GM21367 (cell line): Measurements from ENCODE around the gene NRCAM.

Experiments used
- ATAC-seq: cut with Tn5 transposase; IDR thresholded peaks from one replicate; pipeline ENCODE4 v1.9.1; 2021; ENCODE audit not compliant: unreplicated experiment

Gene NRCAM

GRCh38 chr7:108254259-108254658 lies 202.0 kb downstream of the NRCAM start:
- no peak for ATAC-seq

GRCh38 chr7:108253275-108254044 lies 202.8 kb downstream of the NRCAM start:
- ATAC-seq, result no peak

DNA sequence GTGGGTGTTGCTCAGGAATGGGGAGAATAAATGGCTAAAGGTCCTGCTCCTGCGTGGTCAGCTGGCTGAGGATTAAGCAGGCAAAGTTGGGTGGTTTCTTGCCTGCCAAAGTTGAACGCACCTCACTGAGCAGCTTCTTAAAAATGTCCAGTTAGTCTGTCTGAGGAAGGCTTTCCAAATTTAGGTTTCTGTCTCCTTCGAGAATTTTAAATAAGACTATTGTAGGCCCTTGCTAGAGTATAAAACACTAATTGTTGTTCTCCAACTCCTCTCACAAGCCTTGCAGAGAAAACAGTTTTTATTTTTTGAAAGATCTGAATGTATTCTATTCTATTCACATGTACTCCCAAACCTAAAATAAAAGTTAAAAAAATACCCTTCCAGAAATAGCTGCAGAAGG lies 204.1 kb downstream of the NRCAM start:
- no peak for ATAC-seq

DNA sequence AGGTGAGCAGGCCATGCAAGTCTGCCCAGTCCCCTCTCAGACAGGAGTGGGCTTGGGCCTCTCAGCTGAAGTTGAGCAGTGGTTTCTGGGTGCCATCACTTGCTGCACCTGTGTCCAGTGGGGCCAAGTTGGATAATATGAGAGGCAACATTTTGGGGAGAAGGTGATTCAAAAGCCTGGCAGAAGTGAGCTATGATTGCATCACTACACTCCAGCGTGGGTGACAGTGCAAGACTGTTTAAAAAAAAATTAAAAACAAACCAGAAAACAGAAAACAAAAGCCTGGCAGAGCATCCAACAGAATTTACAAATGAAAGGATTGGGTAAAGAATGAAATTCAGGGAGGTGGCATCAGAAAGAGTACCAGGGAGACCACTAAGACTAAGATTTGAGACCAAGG lies 204.5 kb downstream of the NRCAM start:
- no peak for ATAC-seq

- ATAC-seq, result no peak
These were observed 206.8 kb downstream of the NRCAM start for GRCh38 chr7:108249453-108249852.

DNA sequence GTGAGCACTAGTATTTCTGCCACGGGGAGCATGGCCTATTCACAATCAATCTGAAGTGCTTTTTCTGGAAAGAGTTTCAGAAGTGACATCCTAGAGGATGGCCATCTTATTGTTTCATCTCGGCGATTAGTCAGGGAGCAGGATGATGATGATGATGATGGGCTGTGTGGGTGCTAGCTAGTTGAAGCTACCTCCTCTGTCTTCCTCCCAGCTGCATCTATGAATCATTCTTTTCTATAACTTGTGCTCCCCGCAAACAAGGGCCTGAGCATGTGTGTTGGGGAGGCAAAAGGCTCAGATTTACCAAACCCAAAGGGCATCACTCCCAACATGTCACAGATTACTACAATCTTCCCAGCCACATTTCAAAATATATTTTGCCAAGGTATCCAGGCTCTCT lies 207.4 kb downstream of the NRCAM start:
- ATAC-seq, result no peak

- no peak for ATAC-seq
These were observed 207.8 kb downstream of the NRCAM start for GRCh38 chr7:108248418-108248817.

- no peak for ATAC-seq
These were observed 208.6 kb downstream of the NRCAM start for GRCh38 chr7:108247614-108248013.

GRCh38 chr7:108246227-108246837 lies 209.9 kb downstream of the NRCAM start:
- ATAC-seq, result no peak

- no peak for ATAC-seq
These were observed 210.6 kb downstream of the NRCAM start for GRCh38 chr7:108245523-108246226.

DNA sequence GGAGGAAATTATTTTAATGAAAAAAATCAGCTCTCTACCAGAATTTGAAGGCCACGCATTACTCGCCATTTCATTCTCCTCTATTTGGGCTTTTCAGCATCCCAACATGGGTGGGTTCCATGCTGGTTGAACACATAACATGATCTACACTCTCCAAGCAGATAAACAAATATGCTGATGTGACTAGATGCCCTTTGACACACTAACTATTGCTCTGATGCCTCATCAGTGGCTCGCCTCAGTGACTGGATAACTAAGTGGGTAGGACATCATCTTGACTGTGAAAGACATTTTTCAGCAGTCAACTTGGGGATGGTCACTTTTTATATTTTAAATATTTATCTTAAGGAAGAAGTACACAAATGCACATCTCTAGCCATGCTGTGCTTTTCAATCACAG lies 212.1 kb downstream of the NRCAM start:
- no peak for ATAC-seq

- ATAC-seq, result no peak
These were observed 216.6 kb downstream of the NRCAM start for GRCh38 chr7:108239501-108240225.

- ATAC-seq, result no peak
These were observed 219.4 kb downstream of the NRCAM start for GRCh38 chr7:108236681-108237415.

DNA sequence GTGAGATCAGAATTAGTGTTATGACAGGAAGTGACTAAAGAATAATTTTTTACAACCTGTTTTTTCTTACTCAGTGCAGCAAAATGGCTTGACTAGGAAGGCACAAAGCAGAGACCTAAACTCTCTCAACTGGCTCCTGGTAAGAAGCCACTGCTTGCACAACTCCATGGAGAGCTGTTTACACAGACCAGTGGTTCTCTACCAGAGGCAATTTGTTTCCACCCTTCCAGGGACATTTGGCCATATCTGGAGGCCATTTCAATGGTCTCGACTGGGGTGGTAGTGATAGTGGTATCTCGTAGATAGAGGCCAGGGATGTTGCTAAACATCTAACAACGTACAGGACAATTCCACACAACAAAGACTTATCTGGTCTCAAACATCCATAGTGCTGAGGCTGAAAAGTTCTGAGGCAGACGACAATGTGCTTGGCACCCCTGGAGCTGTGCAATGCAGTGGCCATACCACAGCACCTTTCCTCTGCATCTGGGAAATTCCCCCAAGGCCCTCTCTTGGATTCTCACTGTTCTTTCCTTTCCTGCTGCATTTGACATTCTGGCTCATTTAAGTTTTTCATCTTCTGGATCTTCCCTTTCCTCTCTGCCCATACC lies 220.7 kb downstream of the NRCAM start:
- ATAC-seq, result no peak

DNA sequence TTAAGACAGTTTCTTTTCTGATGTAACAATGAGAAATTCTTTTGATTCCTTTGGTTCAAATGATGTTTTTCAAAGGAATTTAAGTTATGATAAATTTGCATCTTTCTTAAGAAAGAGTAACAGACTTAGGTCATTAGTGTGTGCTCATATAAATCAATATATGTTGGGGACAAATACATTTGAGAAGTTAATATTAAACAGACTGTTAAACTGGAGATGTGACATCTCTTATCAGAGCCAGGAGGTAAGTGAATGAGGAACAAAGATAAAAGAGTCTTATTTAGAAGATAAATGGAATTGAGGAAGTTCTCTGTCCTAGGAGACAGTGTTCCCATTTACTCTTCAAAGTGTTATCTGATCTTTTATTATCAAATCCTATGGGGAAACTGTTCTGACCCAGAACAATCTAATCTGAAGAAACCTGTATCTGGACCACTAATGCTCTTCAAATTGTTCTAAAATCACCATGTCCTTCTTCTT lies 221.2 kb downstream of the NRCAM start:
- ATAC-seq, result no peak

- ATAC-seq, result no peak
These were observed 222.0 kb downstream of the NRCAM start for GRCh38 chr7:108234281-108234680.

- no peak for ATAC-seq
These were observed 224.2 kb downstream of the NRCAM start for GRCh38 chr7:108232076-108232475.

- no peak for ATAC-seq
These were observed 225.0 kb downstream of the NRCAM start for GRCh38 chr7:108231221-108231620.

GRCh38 chr7:108227366-108227765 lies 228.9 kb downstream of the NRCAM start:
- no peak for ATAC-seq

DNA sequence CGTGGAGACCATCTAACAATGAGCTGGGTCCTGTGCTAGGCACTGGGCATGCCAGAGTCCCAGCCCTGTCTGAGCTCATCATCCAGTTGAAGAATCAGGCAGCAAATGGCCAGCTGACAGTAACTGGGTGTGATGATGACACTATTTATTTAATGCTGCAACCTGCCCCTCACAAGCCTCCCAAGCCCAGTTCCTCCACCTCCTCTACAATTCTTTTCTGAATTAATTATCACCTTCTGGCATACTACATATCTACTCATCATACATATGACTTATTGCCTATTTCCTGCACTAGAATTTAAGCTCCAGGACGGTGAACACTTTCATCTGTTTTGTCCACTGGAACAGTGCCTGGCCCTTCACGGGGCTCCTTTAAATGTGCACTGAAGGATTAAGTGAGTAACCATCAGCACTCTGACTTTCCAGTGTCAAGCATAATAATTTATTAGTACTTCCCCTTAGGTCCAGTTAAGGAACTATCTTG lies 229.4 kb downstream of the NRCAM start:
- no peak for ATAC-seq
